NCI-H1930 (cell line): ENCODE results near the gene PCDHB5.
A peak's percentile ranks its signal among the peaks of the same experiment; 100 is the strongest.
"Not testable (repeated sequence)": the region's sequence is repeated elsewhere in the genome, so short reads cannot be mapped to it uniquely, and the experiment has no call there.

Experiments used
- DNase-seq, 2 experiments: peaks; one replicate each; lab custom pipeline; 2025; lab: John Stamatoyannopoulos, UW

Gene PCDHB5

GRCh38 chr5:141135030-141135717, at the start of gene PCDHB5:
PCDHB5 (plus strand) TSS chr5:141135206; CDS start chr5:141135435, 229 bp downstream.
- DNase-seq: peak; percentile 10 to 77

- DNase-seq: no peak
Measured at GRCh38 chr5:141094481-141095262, 40.3 kb upstream of the PCDHB5 start, which contains the start of gene PCDHB2. PCDHB2 (plus strand) TSS chr5:141094615; CDS start chr5:141094791, 176 bp downstream.

- no peak for DNase-seq
Measured at GRCh38 chr5:141095263-141095641, 39.8 kb upstream of the PCDHB5 start.

- DNase-seq: not testable (repeated sequence)
Measured at GRCh38 chr5:141096181-141096580, 38.8 kb upstream of the PCDHB5 start.

DNA sequence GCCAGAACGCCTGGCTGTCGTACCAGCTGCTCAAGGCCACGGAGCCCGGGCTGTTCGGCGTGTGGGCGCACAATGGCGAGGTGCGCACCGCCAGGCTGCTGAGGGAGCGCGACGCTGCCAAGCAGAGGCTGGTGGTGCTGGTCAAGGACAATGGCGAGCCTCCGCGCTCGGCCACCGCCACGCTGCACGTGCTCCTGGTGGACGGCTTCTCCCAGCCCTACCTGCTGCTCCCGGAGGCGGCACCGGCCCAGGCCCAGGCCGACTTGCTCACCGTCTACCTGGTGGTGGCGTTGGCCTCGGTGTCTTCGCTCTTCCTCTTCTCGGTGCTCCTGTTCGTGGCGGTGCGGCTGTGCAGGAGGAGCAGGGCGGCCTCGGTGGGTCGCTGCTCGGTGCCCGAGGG, 38.4 kb upstream of the PCDHB5 start:
- not testable (repeated sequence) for DNase-seq

DNA sequence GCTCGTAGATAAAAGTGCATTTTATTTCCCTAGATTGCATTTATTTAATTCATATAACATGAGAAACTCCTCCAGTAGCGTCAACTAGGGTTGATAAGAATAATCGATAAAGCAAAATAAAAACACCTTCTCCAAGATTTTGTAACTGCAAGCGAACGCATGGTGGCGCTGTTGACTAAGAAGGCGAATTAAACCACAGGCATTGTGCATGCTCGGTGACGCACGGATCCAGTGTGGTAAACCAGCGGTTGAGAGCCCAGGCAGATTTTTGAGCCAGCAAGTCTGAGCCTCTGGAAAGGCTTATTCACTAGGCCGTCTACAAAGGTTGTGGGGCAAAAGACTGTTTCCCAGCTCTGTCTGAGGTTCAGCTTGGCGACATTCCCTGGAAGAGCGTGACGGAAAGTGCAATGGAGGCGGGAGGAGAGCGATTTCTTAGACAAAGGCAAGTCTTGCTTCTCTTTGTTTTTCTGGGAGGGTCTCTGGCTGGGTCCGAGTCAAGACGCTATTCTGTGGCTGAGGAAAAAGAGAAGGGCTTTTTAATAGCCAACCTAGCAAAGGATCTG, 34.7 kb upstream of the PCDHB5 start, which contains the start of gene PCDHB3:
Gene PCDHB3, plus strand, starts transcription at position 231 of the 563 bp plus-strand sequence. Its CDS starts 177 bp downstream, at position 408.
- peak in 1 of 2 experiments; percentile 24 for DNase-seq

DNA sequence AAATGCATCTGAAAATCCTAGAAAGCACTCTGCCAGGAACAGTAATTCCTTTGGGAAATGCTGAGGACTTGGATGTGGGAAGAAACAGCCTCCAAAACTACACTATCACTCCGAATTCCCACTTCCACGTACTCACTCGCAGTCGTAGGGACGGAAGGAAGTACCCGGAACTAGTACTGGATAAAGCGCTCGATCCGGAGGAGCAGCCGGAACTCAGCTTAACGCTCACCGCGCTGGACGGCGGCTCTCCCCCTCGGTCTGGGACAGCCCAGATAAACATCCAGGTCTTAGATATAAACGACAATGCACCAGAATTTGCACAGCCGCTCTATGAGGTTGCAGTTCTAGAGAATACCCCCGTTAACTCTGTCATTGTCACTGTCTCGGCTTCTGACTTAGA, 33.9 kb upstream of the PCDHB5 start:
- no peak for DNase-seq

- DNase-seq: not testable (repeated sequence)
Measured at GRCh38 chr5:141102070-141102469, 32.9 kb upstream of the PCDHB5 start.

DNA sequence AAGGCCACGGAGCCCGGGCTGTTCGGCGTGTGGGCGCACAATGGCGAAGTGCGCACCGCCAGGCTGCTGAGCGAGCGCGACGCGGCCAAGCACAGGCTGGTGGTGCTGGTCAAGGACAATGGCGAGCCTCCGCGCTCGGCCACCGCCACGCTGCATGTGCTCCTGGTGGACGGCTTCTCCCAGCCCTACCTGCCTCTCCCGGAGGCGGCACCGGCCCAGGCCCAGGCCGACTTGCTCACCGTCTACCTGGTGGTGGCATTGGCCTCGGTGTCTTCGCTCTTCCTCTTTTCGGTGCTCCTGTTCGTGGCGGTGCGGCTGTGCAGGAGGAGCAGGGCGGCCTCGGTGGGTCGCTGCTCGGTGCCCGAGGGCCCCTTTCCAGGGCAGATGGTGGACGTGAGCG, 32.5 kb upstream of the PCDHB5 start:
- not testable (repeated sequence) for DNase-seq

- DNase-seq: no peak
Measured at GRCh38 chr5:141105350-141105749, 29.7 kb upstream of the PCDHB5 start.

- no peak for DNase-seq
Measured at GRCh38 chr5:141119250-141119649, 15.8 kb upstream of the PCDHB5 start.

GRCh38 chr5:141121563-141121962, 13.4 kb upstream of the PCDHB5 start, which contains the start of gene PCDHB4:
PCDHB4 (plus strand) TSS chr5:141121818; CDS start chr5:141121999, 181 bp downstream.
- DNase-seq: peak; percentile 5 to 58

DNA sequence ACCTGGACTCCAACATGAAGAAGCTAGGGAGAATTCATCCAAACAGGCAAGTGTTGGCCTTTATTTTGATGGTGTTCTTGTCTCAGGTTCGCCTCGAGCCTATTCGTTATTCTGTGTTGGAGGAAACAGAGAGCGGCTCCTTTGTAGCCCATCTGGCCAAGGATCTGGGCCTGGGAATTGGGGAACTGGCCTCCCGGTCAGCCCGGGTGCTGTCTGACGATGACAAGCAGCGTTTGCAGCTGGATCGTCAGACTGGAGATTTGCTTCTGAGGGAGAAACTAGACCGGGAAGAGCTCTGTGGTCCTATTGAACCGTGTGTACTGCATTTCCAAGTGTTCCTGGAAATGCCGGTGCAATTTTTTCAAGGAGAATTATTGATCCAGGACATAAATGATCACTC, 13.0 kb upstream of the PCDHB5 start:
- DNase-seq: no peak

DNA sequence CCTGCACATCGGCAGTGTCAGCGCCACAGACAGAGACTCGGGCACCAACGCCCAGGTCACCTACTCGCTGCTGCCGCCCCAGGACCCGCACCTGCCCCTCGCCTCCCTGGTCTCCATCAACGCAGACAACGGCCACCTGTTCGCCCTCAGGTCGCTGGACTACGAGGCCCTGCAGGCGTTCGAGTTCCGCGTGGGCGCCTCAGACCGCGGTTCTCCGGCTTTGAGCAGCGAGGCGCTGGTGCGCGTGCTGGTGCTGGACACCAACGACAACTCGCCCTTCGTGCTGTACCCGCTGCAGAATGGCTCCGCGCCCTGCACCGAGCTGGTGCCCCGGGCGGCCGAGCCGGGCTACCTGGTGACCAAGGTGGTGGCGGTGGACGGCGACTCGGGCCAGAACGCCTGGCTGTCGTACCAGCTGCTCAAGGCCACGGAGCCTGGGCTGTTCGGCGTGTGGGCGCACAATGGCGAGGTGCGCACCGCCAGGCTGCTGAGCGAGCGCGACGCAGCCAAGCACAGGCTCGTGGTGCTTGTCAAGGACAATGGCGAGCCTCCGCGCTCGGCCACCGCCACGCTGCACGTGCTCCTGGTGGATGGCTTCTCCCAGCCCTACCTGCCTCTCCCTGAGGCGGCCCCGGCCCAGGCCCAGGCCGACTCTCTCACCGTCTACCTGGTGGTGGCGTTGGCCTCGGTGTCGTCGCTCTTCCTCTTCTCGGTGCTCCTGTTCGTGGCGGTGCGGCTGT, 11.4 kb upstream of the PCDHB5 start:
- DNase-seq: not testable (repeated sequence)

GRCh38 chr5:141127305-141127704, 7.7 kb upstream of the PCDHB5 start:
- DNase-seq: no peak

DNA sequence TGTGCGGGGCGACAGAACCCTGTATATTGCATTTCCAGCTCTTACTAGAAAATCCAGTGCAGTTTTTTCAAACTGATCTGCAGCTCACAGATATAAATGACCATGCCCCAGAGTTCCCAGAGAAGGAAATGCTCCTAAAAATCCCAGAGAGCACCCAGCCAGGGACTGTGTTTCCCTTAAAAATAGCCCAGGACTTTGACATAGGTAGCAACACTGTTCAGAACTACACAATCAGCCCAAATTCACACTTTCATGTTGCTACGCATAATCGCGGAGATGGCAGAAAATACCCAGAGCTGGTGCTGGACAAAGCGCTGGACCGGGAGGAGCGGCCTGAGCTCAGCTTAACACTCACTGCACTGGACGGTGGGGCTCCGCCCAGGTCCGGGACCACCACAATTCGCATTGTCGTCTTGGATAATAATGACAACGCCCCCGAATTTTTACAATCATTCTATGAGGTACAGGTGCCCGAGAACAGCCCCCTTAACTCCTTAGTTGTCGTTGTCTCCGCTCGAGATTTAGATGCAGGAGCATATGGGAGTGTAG, 786 bp downstream of the PCDHB5 start:
- DNase-seq: no peak

GRCh38 chr5:141137346-141137745, 2.3 kb downstream of the PCDHB5 start:
- not testable (repeated sequence) for DNase-seq

- DNase-seq: no peak
Measured at GRCh38 chr5:141149812-141150211, 14.8 kb downstream of the PCDHB5 start, which contains the start of gene PCDHB6. PCDHB6 (plus strand) TSS chr5:141150057; CDS start chr5:141150258, 201 bp downstream.

DNA sequence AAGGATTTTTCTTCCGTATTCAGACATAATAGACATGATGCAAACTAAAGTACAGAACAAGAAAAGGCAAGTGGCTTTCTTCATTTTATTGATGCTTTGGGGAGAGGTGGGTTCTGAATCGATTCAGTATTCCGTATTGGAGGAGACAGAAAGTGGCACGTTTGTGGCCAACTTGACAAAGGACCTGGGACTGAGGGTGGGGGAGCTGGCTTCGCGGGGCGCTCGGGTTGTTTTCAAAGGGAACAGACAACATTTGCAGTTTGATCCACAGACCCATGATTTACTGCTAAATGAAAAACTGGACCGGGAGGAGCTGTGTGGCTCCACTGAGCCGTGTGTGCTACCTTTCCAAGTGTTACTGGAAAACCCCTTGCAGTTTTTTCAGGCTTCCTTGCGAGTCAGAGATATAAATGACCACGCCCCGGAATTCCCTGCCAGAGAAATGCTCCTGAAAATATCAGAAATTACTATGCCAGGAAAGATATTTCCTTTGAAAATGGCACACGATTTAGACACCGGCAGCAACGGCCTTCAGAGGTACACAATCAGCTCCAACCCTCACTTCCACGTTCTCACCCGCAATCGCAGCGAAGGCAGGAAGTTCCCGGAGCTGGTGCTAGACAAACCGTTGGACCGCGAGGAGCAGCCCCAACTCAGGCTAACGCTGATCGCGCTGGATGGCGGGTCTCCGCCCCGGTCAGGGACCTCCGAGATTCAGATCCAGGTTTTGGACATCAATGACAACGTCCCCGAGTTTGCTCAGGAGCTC, 15.4 kb downstream of the PCDHB5 start:
- no peak for DNase-seq

DNA sequence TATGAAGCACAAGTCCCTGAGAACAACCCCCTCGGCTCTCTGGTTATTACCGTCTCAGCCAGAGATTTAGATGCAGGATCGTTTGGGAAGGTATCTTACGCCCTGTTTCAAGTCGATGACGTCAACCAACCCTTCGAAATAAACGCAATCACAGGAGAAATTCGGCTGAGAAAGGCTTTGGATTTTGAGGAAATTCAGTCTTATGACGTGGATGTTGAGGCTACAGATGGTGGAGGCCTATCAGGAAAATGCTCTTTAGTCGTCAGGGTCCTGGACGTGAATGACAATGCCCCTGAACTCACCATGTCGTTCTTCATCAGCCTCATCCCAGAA, 16.0 kb downstream of the PCDHB5 start:
- DNase-seq: no peak

GRCh38 chr5:141151632-141152031, 16.6 kb downstream of the PCDHB5 start:
- DNase-seq: not testable (repeated sequence)
